Measurements from ENCODE around the gene UFSP1.

- TF ChIP-seq CREM (CRISPR knock-in tag; IDR thresholded peaks at IDR 0.05) (no peak), ZNF423 (CRISPR knock-in tag; IDR thresholded peaks at IDR 0.05) (no peak), OVOL2 (CRISPR knock-in tag; IDR thresholded peaks at IDR 0.05; ENCODE audit: borderline replicate concordance) (no peak)
Measured at GRCh38 chr7:100895956-100896731, 6.6 kb upstream of the UFSP1 start.
